Upper lobe of left lung (tissue), 4 donors: ENCODE measurements around the gene PKIG.

Experiments
- POLR2A ChIP-seq, 4 donors: fragments of 450-650 bp; IDR thresholded peaks; one replicate each; pipeline ENCODE4 v1.5.1; 2016 to 2017; ENCODE audit warnings: antibody characterized with exemption in 4 of 4, mild to moderate bottlenecking in 2 of 4
- TF ChIP-seq, protein P1 (sequence below), 6 experiments: fragments of 450-650 bp in 4 of 6; fragments of 200-600 bp in 2 of 6; sonication (generic) in 2 of 6; IDR thresholded peaks; one replicate each; pipeline ENCODE4 v1.5.1; 2016 to 2019; ENCODE audit warnings: antibody characterized with exemption in 6 of 6

DNA sequence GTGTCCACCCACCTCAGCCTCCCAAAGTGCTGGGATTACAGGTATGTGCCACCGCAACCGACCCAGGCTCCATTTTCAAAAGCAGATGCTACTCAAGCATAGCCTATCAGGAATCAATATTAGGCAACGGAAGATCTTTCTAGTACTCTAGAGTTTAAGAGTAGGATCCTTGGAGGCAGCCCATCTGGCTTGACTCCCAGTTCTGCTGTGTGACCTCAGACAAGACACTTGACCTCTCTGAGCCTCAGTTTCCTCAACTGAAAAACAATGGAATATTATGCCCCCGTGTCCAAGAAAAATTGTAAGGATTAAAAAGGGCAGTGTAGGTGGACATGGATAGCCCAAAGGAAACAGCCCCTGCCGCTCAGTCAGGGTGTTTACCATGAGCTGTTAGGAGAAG, 54.7 kb downstream of the PKIG start:
- no peak for TF ChIP-seq POLR2A (IDR thresholded peaks at IDR 0.05)
- TF ChIP-seq, protein P1, sequence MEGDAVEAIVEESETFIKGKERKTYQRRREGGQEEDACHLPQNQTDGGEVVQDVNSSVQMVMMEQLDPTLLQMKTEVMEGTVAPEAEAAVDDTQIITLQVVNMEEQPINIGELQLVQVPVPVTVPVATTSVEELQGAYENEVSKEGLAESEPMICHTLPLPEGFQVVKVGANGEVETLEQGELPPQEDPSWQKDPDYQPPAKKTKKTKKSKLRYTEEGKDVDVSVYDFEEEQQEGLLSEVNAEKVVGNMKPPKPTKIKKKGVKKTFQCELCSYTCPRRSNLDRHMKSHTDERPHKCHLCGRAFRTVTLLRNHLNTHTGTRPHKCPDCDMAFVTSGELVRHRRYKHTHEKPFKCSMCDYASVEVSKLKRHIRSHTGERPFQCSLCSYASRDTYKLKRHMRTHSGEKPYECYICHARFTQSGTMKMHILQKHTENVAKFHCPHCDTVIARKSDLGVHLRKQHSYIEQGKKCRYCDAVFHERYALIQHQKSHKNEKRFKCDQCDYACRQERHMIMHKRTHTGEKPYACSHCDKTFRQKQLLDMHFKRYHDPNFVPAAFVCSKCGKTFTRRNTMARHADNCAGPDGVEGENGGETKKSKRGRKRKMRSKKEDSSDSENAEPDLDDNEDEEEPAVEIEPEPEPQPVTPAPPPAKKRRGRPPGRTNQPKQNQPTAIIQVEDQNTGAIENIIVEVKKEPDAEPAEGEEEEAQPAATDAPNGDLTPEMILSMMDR (IDR thresholded peaks at IDR 0.05) = no peak
